Inferior parietal cortex (tissue), 1 donor: ENCODE data around the gene LRRC49.
A peak's percentile ranks its signal among the peaks of the same experiment; 100 is the strongest.
"Not testable (repeated sequence)": the region's sequence is repeated elsewhere in the genome, so short reads cannot be mapped to it uniquely, and the experiment has no call there.

Source experiments
- DNase-seq: peaks from one replicate; pipeline ENCODE4 v3.0.0-alpha.2; 2016; ENCODE audit errors: extremely low spot score

LRRC49 gene

GRCh38 chr15:70892002-70892911 lies at the start of gene LRRC49, which contains the start of gene THAP10:
LRRC49 (plus strand) TSS chr15:70892826; CDS start chr15:70892895, 69 bp downstream.
THAP10 (minus strand) TSS chr15:70892433; CDS start chr15:70892272, 161 bp downstream.
- DNase-seq: peak; percentile 95

GRCh38 chr15:70845602-70846360 lies 46.8 kb upstream of the LRRC49 start:
- DNase-seq: no peak

- DNase-seq: no peak
These were observed 40.7 kb upstream of the LRRC49 start for GRCh38 chr15:70851889-70852288.

GRCh38 chr15:70852501-70853317 lies 39.9 kb upstream of the LRRC49 start:
- DNase-seq: no peak

GRCh38 chr15:70853318-70853972 lies 39.2 kb upstream of the LRRC49 start:
- DNase-seq: no peak

GRCh38 chr15:70853973-70854665 lies 38.5 kb upstream of the LRRC49 start, which contains the start of gene LARP6:
LARP6 (minus strand) TSS chr15:70854157; CDS start chr15:70854088, 69 bp downstream.
- DNase-seq: peak; percentile 46

- DNase-seq: peak; percentile 69
These were observed 38.0 kb upstream of the LRRC49 start for GRCh38 chr15:70854666-70854976.

GRCh38 chr15:70855764-70856163 lies 36.9 kb upstream of the LRRC49 start:
- no peak for DNase-seq

- DNase-seq: peak; percentile 50
These were observed 36.3 kb upstream of the LRRC49 start for GRCh38 chr15:70856177-70856883.

- DNase-seq: peak; percentile 76
These were observed 35.6 kb upstream of the LRRC49 start for GRCh38 chr15:70856884-70857561.

GRCh38 chr15:70857562-70858285 lies 34.9 kb upstream of the LRRC49 start:
- no peak for DNase-seq

- not testable (repeated sequence) for DNase-seq
These were observed 33.9 kb upstream of the LRRC49 start for GRCh38 chr15:70858614-70859321.

- DNase-seq: no peak
These were observed 33.2 kb upstream of the LRRC49 start for GRCh38 chr15:70859322-70859908.

- DNase-seq: no peak
These were observed 32.6 kb upstream of the LRRC49 start for GRCh38 chr15:70859998-70860397.

- peak; percentile 87 for DNase-seq
These were observed 29.0 kb upstream of the LRRC49 start for GRCh38 chr15:70863450-70864218.

GRCh38 chr15:70866982-70867641 lies 25.5 kb upstream of the LRRC49 start:
- no peak for DNase-seq
